GM12801 (cell line): Measurements from ENCODE around the gene MEGF9.

Experiments used
- TF ChIP-seq, protein P1 (sequence below): IDR thresholded peaks from one replicate; pipeline ENCODE4 v1.5.1; 2011; ENCODE audit warnings: control low read depth; ENCODE audit not compliant: insufficient read length; ENCODE audit errors: extremely low read depth

MEGF9 gene

DNA sequence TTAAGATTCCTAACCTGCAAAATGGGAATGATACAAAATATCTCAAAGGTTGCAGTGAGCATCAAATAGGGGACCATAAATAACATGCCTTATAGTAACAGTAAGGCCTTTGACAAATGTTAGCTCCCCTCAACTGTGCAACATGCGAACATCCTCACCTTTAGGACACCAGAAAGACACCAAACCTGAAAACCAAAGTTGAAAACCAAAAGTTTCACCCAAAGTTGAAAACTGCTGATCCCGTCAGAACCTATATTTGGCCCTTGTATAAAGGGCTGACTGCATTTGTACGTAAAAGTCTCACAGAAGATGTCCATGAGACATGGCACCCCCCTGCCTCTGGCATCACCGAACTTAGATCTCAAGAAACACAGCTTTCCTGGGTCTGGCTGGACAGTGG, 146.4 kb downstream of the MEGF9 start:
- TF ChIP-seq, protein P1, sequence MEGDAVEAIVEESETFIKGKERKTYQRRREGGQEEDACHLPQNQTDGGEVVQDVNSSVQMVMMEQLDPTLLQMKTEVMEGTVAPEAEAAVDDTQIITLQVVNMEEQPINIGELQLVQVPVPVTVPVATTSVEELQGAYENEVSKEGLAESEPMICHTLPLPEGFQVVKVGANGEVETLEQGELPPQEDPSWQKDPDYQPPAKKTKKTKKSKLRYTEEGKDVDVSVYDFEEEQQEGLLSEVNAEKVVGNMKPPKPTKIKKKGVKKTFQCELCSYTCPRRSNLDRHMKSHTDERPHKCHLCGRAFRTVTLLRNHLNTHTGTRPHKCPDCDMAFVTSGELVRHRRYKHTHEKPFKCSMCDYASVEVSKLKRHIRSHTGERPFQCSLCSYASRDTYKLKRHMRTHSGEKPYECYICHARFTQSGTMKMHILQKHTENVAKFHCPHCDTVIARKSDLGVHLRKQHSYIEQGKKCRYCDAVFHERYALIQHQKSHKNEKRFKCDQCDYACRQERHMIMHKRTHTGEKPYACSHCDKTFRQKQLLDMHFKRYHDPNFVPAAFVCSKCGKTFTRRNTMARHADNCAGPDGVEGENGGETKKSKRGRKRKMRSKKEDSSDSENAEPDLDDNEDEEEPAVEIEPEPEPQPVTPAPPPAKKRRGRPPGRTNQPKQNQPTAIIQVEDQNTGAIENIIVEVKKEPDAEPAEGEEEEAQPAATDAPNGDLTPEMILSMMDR, result no peak

DNA sequence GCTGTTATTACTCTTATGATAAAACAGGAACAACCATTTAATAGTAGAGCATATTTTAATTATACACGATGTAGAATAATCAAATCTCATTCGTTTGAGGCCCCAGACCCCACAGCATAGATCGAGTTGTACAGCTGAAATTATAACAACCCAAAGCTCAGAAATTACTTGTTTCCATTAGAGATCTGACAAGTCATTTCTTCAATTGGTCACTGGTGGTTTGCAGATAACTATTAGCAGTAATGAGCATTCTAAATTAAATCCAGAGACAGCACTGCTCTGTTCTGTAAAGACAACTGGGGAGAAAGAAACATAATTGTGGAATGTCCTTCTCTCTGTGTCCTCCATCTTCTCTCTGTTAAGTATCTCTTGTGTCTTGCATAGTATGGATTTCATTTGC, 147.2 kb downstream of the MEGF9 start:
- TF ChIP-seq, protein P1, result no peak

DNA sequence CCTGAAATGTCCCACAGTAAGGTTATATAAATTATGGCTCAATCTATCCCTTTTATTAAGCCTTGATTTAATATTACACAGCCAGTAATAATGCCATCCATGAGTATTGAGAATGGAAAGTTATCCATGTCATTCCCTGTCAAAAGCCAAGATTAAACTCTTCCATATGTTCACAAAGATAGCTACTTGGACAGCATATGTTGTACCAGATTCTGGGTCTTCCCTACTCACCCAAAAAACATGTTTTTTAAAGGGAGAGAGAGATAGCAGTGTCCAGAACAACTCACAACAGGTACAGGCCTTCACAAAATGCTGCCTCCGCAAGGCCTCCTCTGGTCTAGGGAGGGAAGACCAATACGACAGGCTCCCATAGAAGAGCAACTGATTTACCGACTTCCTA, 149.7 kb downstream of the MEGF9 start:
- TF ChIP-seq, protein P1, result no peak

DNA sequence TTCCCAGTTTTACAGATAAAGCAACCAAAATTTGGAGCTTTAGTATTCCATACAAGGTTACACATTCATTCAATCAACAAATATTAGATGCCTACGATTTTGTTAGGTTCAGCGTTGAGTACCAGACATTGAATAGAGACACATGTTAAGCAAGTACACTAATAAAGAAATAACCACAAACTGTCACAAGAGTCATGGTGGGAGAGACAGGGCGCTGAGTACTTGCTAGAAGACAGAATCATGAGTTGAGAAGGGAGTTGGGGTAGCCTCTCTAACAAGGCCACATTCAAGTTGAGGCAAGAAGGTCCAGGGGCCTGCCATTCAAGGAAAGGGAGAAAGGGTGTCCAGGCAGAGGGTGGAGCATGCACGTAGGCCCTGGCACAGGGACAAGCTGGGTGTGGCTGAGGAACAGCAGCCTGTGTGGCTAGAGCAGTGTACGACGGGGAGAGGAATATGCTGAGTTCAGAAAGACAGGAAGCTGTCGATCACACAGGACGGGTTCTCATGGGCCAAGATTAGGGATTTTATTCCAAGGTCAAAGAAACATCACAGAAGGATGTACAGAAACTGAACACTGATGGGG, 151.3 kb downstream of the MEGF9 start:
- TF ChIP-seq, protein P1, result no peak

DNA sequence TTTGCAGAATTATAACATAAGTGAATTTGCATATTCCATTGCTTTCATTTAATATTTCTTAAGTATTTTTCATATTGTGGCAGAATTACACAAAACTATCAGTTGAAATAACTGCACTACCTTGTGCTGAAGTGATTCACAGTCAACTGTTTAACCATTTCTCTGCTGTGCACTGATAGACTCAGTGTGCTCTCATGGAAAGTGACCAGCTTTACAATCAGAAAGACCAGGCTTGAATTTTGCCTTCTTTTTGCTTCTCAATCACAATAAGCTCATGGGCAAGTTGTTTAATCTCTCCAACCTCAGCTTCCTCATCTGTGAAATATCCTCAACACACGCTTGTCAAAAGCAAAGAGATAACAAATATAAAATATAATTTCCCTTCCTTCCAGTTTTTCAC, 152.6 kb downstream of the MEGF9 start:
- TF ChIP-seq, protein P1, result no peak

DNA sequence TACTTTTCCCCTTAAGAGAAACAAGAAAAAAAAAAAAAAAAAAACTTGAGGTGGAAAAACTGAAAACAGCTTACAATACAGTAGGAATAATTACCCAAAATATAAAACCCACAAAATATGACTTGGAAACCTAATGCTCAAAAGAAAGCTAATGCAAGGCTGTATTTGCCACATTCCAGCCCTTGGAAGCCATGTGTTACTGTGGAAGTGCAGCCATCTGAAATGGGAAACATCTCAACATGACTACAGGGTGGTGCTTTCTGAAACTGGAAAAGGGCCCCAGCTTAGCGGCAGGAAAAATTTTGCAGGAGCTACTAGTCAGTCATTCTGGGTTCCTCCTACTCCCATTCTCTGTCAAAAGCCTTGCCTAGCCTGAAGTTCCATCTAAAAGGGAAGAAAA, 154.7 kb downstream of the MEGF9 start:
- TF ChIP-seq, protein P1, result no peak

DNA sequence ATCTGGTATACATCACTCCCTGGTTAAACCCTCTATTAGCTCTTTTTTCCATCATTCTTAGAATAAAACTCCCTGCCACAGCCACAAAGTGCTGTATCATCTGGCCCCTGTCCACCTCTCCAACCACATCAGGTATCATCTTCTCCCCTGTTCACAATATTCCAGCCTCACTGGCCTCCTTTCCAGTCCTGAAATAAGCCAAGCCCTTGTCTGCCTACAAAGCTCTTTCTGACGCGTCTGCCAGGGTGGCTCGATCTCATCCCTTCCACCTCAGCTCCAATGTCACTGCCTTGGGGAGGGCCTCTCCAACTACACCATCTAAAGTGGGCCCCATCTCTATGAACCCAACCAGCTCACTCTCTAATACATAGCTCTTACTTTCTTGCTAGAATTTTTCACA, 155.8 kb downstream of the MEGF9 start:
- TF ChIP-seq, protein P1, result no peak
